ENCODE measurements around the gene VHLL.

VHLL gene

GRCh38 chr1:156258859-156259258, 40.2 kb downstream of the VHLL start:
- no peak for TF ChIP-seq RAD21 (IDR thresholded peaks at IDR 0.05; ENCODE audit: low read depth)
- TF ChIP-seq FOXM1 (IDR thresholded peaks at IDR 0.05; ENCODE audit: borderline replicate concordance, low read depth): no peak
- TF ChIP-seq REST (IDR thresholded peaks at IDR 0.05; ENCODE audit: low read depth): no peak
- no peak for TF ChIP-seq EP300 (IDR thresholded peaks at IDR 0.05; ENCODE audit: borderline replicate concordance)
- no peak for TF ChIP-seq CEBPB (IDR thresholded peaks at IDR 0.05)
- TF ChIP-seq NFIC (IDR thresholded peaks at IDR 0.05): no peak

- TF ChIP-seq TEAD4 (IDR thresholded peaks at IDR 0.05) (no peak), EGR1 (IDR thresholded peaks at IDR 0.05) (no peak), CREB1 (IDR thresholded peaks at IDR 0.05; ENCODE audit: low read depth) (no peak), FOXM1 (IDR thresholded peaks at IDR 0.05; ENCODE audit: borderline replicate concordance, low read depth) (no peak)
Observed at GRCh38 chr1:156257711-156258110, 41.4 kb downstream of the VHLL start.

- TF ChIP-seq CEBPB (IDR thresholded peaks at IDR 0.05) (no peak), YY1 (IDR thresholded peaks at IDR 0.05; ENCODE audit: low read depth) (no peak), TAF1 (IDR thresholded peaks at IDR 0.05; ENCODE audit: low read depth) (no peak)
Observed at GRCh38 chr1:156253634-156254033, 45.5 kb downstream of the VHLL start.

GRCh38 chr1:156251527-156251926, 47.6 kb downstream of the VHLL start:
- TF ChIP-seq YY1 (IDR thresholded peaks at IDR 0.05; ENCODE audit: low read depth): no peak
- TF ChIP-seq NFIC (IDR thresholded peaks at IDR 0.05): no peak
- TF ChIP-seq USF1 (IDR thresholded peaks at IDR 0.05): no peak
- TF ChIP-seq TCF12 (IDR thresholded peaks at IDR 0.05; ENCODE audit: low read depth): no peak
- TF ChIP-seq FOXM1 (IDR thresholded peaks at IDR 0.05; ENCODE audit: borderline replicate concordance, low read depth): no peak
- no peak for TF ChIP-seq ZBTB7A (IDR thresholded peaks at IDR 0.05; ENCODE audit: low read depth)

- TF ChIP-seq EP300 (IDR thresholded peaks at IDR 0.05; ENCODE audit: borderline replicate concordance): no peak
- no peak for TF ChIP-seq TAF1 (IDR thresholded peaks at IDR 0.05; ENCODE audit: low read depth)
- no peak for TF ChIP-seq NFIC (IDR thresholded peaks at IDR 0.05)
- TF ChIP-seq USF1 (IDR thresholded peaks at IDR 0.05): no peak
- no peak for TF ChIP-seq REST (IDR thresholded peaks at IDR 0.05; ENCODE audit: low read depth)
- no peak for TF ChIP-seq TCF12 (IDR thresholded peaks at IDR 0.05; ENCODE audit: low read depth)
- TF ChIP-seq CREB1 (IDR thresholded peaks at IDR 0.05; ENCODE audit: low read depth): no peak
- TF ChIP-seq TEAD4 (IDR thresholded peaks at IDR 0.05): no peak
- no peak for TF ChIP-seq RAD21 (IDR thresholded peaks at IDR 0.05; ENCODE audit: low read depth)
- no peak for TF ChIP-seq YY1 (IDR thresholded peaks at IDR 0.05; ENCODE audit: low read depth)
- TF ChIP-seq CEBPB (IDR thresholded peaks at IDR 0.05): no peak
- TF ChIP-seq FOXM1 (IDR thresholded peaks at IDR 0.05; ENCODE audit: borderline replicate concordance, low read depth): no peak
- TF ChIP-seq MAX (IDR thresholded peaks at IDR 0.05): no peak
- no peak for TF ChIP-seq ZBTB7A (IDR thresholded peaks at IDR 0.05; ENCODE audit: low read depth)
Observed at GRCh38 chr1:156249593-156249992, 49.5 kb downstream of the VHLL start.

Measured in Ishikawa (cell line).